Panc1 (cell line): ENCODE results near the gene TANC1. TPM values are rescaled to one million over a fixed set of nuclear protein-coding genes. Genes with fewer than 3 reads are reported as not detected.

Source experiments
- ATAC-seq: fragments of 200-7000 bp; cut with Tn5 transposase; 2 replicates; pipeline ENCODE4 v1.9.1; 2020; ENCODE audit warnings: mild to moderate bottlenecking, moderate library complexity
- BruUV-seq: library from RNA; stranded (reverse); fragments of 400-500 nt; replicated peaks from 2 replicates; lab custom pipeline; 2021; lab: Mats Ljungman, UMichigan
- CTCF ChIA-PET: fragments of 300-600 bp; sonication (Branson Sonifier 250); formaldehyde crosslinking; loops from one replicate; lab custom pipeline; 2022; ENCODE audit warnings: antibody characterized with exemption; lab: Charles Lee
- POLR2A ChIA-PET: fragments of 300-600 bp; sonication (Branson Sonifier 250); formaldehyde crosslinking; loops from one replicate; lab custom pipeline; 2022; ENCODE audit warnings: antibody characterized with exemption; lab: Charles Lee
- DNase-seq: peaks from one replicate; pipeline ENCODE4 v3.0.0-alpha.2; 2010; ENCODE audit warnings: low read depth, low spot score
- H3K27ac ChIP-seq: 2 replicates; pipeline ENCODE4 v1.5.1; 2011; ENCODE audit warnings: mild to moderate bottlenecking, low read length, inconsistent platforms
- H3K27me3 ChIP-seq: fragments of 200-500 bp; sonication (Bioruptor generic); 2 replicates; pipeline ENCODE4 v1.6.0; 2014; ENCODE audit warnings: low read length, inconsistent platforms; ENCODE audit not compliant: control insufficient read depth, insufficient read depth
- H3K36me3 ChIP-seq: fragments of 200-500 bp; sonication (Bioruptor generic); 2 replicates; pipeline ENCODE4 v1.5.1; 2014; ENCODE audit warnings: inconsistent platforms, mild to moderate bottlenecking, low read length, moderate library complexity; ENCODE audit not compliant: control insufficient read depth, insufficient read depth
- H3K4me1 ChIP-seq: 2 replicates; pipeline ENCODE4 v1.5.1; 2011; ENCODE audit warnings: inconsistent platforms, mild to moderate bottlenecking, low read length, moderate library complexity; ENCODE audit not compliant: control insufficient read depth, insufficient read depth
- H3K4me3 ChIP-seq, 2 experiments: 2 replicates each; pipeline ENCODE4 v1.5.1; 2011 to 2012; ENCODE audit warnings: low read depth in 2 of 2, low read length in 2 of 2, mild to moderate bottlenecking in 2 of 2, inconsistent platforms in 1 of 2, moderate library complexity in 1 of 2
- H3K9me3 ChIP-seq: fragments of 200-500 bp; sonication (Bioruptor generic); 2 replicates; pipeline ENCODE4 v1.5.1; 2014; ENCODE audit warnings: low read depth, mild to moderate bottlenecking, inconsistent platforms, low read length, moderate library complexity; ENCODE audit not compliant: control insufficient read depth, insufficient read depth
- CTCF ChIP-seq: fragments of 450-650 bp; IDR thresholded peaks from 2 replicates; pipeline ENCODE4 v1.5.1; 2017; ENCODE audit warnings: mild to moderate bottlenecking
- POLR2AphosphoS5 ChIP-seq: IDR thresholded peaks from 2 replicates; pipeline ENCODE4 v1.6.1; 2012; ENCODE audit warnings: mild to moderate bottlenecking, low read depth, low read length, moderate library complexity
- REST ChIP-seq, 2 experiments: IDR thresholded peaks; 2 replicates each; pipeline ENCODE4 v1.6.1; 2011 to 2012; ENCODE audit warnings: low read depth in 2 of 2, control low read depth in 1 of 2, low read length in 1 of 2, mild to moderate bottlenecking in 1 of 2, moderate library complexity in 1 of 2; ENCODE audit not compliant: insufficient read depth in 1 of 2
- SIN3A ChIP-seq: IDR thresholded peaks from 2 replicates; pipeline ENCODE4 v1.6.1; 2012; ENCODE audit warnings: low read depth, mild to moderate bottlenecking, low read length, moderate library complexity, borderline replicate concordance; ENCODE audit not compliant: insufficient read depth
- TCF7L2 ChIP-seq: IDR thresholded peaks from 2 replicates; pipeline ENCODE4 v1.6.1; 2011; ENCODE audit warnings: mild to moderate bottlenecking, low read depth, low read length, inconsistent platforms
- in situ Hi-C: cut with HindIII; loops from 2 replicates; pipeline ENCODE4 v1.10.0; 2016; ENCODE audit warnings: low sequenced_read_pairs, low pct_unique_long_range_greater_than_20kb
- intact Hi-C: fragments of 100-400 bp; cut with micrococcal nuclease; formaldehyde crosslinking; loops from one replicate; pipeline ENCODE4 v1.10.0; 2022; ENCODE audit not compliant: unreplicated experiment
- total RNA-seq: library from RNA; stranded (reverse); gene quantifications from one replicate; pipeline ENCODE4 v1.2.1, GENCODE V29; 2021; ENCODE audit not compliant: unreplicated experiment

Gene TANC1
- total RNA-seq, 1 experiment from 2014 or later, result 44.3 TPM

- H3K36me3 ChIP-seq, result peaks cover 3% of the 10 kb centered on the region
- no peaks in the 10 kb centered on the region for H3K27me3 ChIP-seq
- intact Hi-C loops, result no loop called here
- TF ChIP-seq REST (IDR thresholded peaks at IDR 0.05; ENCODE audit: insufficient read depth in 1 of 2, low read depth in 2 of 2, low read length in 1 of 2) (no peak), POLR2AphosphoS5 (no peak), SIN3A (no peak), TCF7L2 (no peak), CTCF (no peak)
- ChIA-PET CTCF (interaction anchor here (0.7 kb wide), 1 partner anchor 188 kb away, joined by 5 read pairs; no protein-coding TSS in a partner anchor), POLR2A (no interaction called here)
- H3K4me3 ChIP-seq, result no peak overlapping the region
- no peak for DNase-seq
- H3K9me3 ChIP-seq, result no peaks in the 10 kb centered on the region
- H3K27ac ChIP-seq, result no peak overlapping the region
- no peak for ATAC-seq
- in situ Hi-C loops, result no loop called here
- BruUV-seq, result no TSS peak
- H3K4me1 ChIP-seq, result no peaks in the 10 kb centered on the region
Observed at GRCh38 chr2:159169187-159169586, 200.7 kb downstream of the TANC1 start.

- no peak overlapping the region for H3K4me3 ChIP-seq
- BruUV-seq, result no TSS peak
- H3K36me3 ChIP-seq, result no peaks in the 10 kb centered on the region; the same call in 1 of the 2 replicates
- in situ Hi-C loops, result no loop called here
- TF ChIP-seq CTCF (no peak), TCF7L2 (no peak), POLR2AphosphoS5 (no peak), SIN3A (no peak), REST (IDR thresholded peaks at IDR 0.05; ENCODE audit: insufficient read depth in 1 of 2, low read depth in 2 of 2, low read length in 1 of 2) (no peak)
- no peaks in the 10 kb centered on the region for H3K27me3 ChIP-seq
- H3K9me3 ChIP-seq, result no peaks in the 10 kb centered on the region
- no peaks in the 10 kb centered on the region for H3K4me1 ChIP-seq
- ChIA-PET CTCF (no interaction called here), POLR2A (no interaction called here)
- intact Hi-C loops, result no loop called here
- H3K27ac ChIP-seq, result no peak overlapping the region
- DNase-seq (no peak), ATAC-seq (no peak)
Observed at GRCh38 chr2:159172403-159172802, 204.0 kb downstream of the TANC1 start.
